Mucosa of stomach (tissue), 1 donor: Measurements from ENCODE around the gene NKAP.
"Not testable (repeated sequence)": the region's sequence is repeated elsewhere in the genome, so short reads cannot be mapped to it uniquely, and the experiment has no call there.

Experiments
- H3K27me3 ChIP-seq: one replicate; pipeline ENCODE4 v1.7.0; 2013; ENCODE audit warnings: mild to moderate bottlenecking, low read length; ENCODE audit not compliant: control insufficient read depth, insufficient read depth
- H3K36me3 ChIP-seq: one replicate; pipeline ENCODE4 v1.7.0; 2013; ENCODE audit warnings: low read length; ENCODE audit not compliant: control insufficient read depth, insufficient read depth
- H3K4me1 ChIP-seq: one replicate; pipeline ENCODE4 v1.7.0; 2013; ENCODE audit warnings: mild to moderate bottlenecking, low read length; ENCODE audit not compliant: control insufficient read depth, insufficient read depth
- H3K4me3 ChIP-seq: one replicate; pipeline ENCODE4 v1.7.0; 2013; ENCODE audit warnings: low read length
- H3K9ac ChIP-seq: one replicate; pipeline ENCODE4 v1.7.0; 2013; ENCODE audit warnings: mild to moderate bottlenecking, low read length, moderate library complexity
- H3K9me3 ChIP-seq: one replicate; pipeline ENCODE4 v1.7.0; 2013; ENCODE audit warnings: mild to moderate bottlenecking, low read length, moderate library complexity; ENCODE audit not compliant: control insufficient read depth
- donor health status: Pancreatic carcinoma.

NKAP gene

GRCh38 chrX:119943185-119943988 lies at the start of gene NKAP:
Gene NKAP, minus strand, starts transcription at chrX:119943751. Its CDS starts 146 bp downstream, at chrX:119943605.
- Histone ChIP-seq H3K9me3 (no peaks in the 10 kb centered on the region), H3K27me3 (no peaks in the 10 kb centered on the region), H3K36me3 (no peaks in the 10 kb centered on the region), H3K4me1 (peaks cover 5% of the 10 kb centered on the region), H3K4me3 (peak within 1 kb of the TSS; percentile 63), H3K9ac (peak within 1 kb of the TSS; percentile 80)

GRCh38 chrX:119991005-119991787 lies 47.6 kb upstream of the NKAP start:
- H3K4me1 ChIP-seq: no peaks in the 10 kb centered on the region
- no peak overlapping the region for H3K4me3 ChIP-seq
- H3K9ac ChIP-seq: no peak overlapping the region
- H3K9me3 ChIP-seq: no peaks in the 10 kb centered on the region
- no peaks in the 10 kb centered on the region for H3K36me3 ChIP-seq
- peaks cover 65% of the 10 kb centered on the region for H3K27me3 ChIP-seq

- no peaks in the 10 kb centered on the region for H3K4me1 ChIP-seq
- H3K36me3 ChIP-seq: no peaks in the 10 kb centered on the region
- no peaks in the 10 kb centered on the region for H3K9me3 ChIP-seq
- no peak overlapping the region for H3K9ac ChIP-seq
- H3K4me3 ChIP-seq: no peak overlapping the region
- peaks cover 59% of the 10 kb centered on the region for H3K27me3 ChIP-seq
Measured at GRCh38 chrX:119990556-119991004, 47.0 kb upstream of the NKAP start.

- Histone ChIP-seq H3K9ac (no peak overlapping the region), H3K4me3 (no peak overlapping the region), H3K9me3 (no peaks in the 10 kb centered on the region), H3K4me1 (no peaks in the 10 kb centered on the region), H3K36me3 (no peaks in the 10 kb centered on the region), H3K27me3 (peaks cover 58% of the 10 kb centered on the region)
Measured at GRCh38 chrX:119989905-119990555, 46.5 kb upstream of the NKAP start.

GRCh38 chrX:119986203-119986602 lies 42.7 kb upstream of the NKAP start:
- Histone ChIP-seq H3K4me3 (no peak overlapping the region), H3K27me3 (peaks cover 28% of the 10 kb centered on the region), H3K9me3 (no peaks in the 10 kb centered on the region), H3K4me1 (no peaks in the 10 kb centered on the region), H3K36me3 (no peaks in the 10 kb centered on the region), H3K9ac (no peak overlapping the region)

GRCh38 chrX:119984652-119985051 lies 41.1 kb upstream of the NKAP start:
- H3K9me3 ChIP-seq: no peaks in the 10 kb centered on the region
- H3K4me3 ChIP-seq: no peak overlapping the region
- H3K4me1 ChIP-seq: no peaks in the 10 kb centered on the region
- H3K27me3 ChIP-seq: peaks cover 12% of the 10 kb centered on the region
- H3K9ac ChIP-seq: no peak overlapping the region
- H3K36me3 ChIP-seq: no peaks in the 10 kb centered on the region

- Histone ChIP-seq H3K4me3 (no peak overlapping the region), H3K9me3 (no peaks in the 10 kb centered on the region), H3K36me3 (no peaks in the 10 kb centered on the region), H3K9ac (no peak overlapping the region), H3K27me3 (peaks cover 4% of the 10 kb centered on the region), H3K4me1 (no peaks in the 10 kb centered on the region)
Measured at GRCh38 chrX:119983494-119983893, 39.9 kb upstream of the NKAP start.

- no peak overlapping the region for H3K4me3 ChIP-seq
- H3K9me3 ChIP-seq: no peaks in the 10 kb centered on the region
- H3K9ac ChIP-seq: no peak overlapping the region
- H3K4me1 ChIP-seq: no peaks in the 10 kb centered on the region
- no peaks in the 10 kb centered on the region for H3K27me3 ChIP-seq
- H3K36me3 ChIP-seq: no peaks in the 10 kb centered on the region
Measured at GRCh38 chrX:119982145-119982544, 38.6 kb upstream of the NKAP start.

GRCh38 chrX:119981286-119982070 lies 37.9 kb upstream of the NKAP start:
- H3K9ac ChIP-seq: no peak overlapping the region
- H3K4me3 ChIP-seq: no peak overlapping the region
- H3K9me3 ChIP-seq: no peaks in the 10 kb centered on the region
- no peaks in the 10 kb centered on the region for H3K4me1 ChIP-seq
- no peaks in the 10 kb centered on the region for H3K36me3 ChIP-seq
- no peaks in the 10 kb centered on the region for H3K27me3 ChIP-seq

GRCh38 chrX:119977172-119977571 lies 33.6 kb upstream of the NKAP start:
- not testable (repeated sequence) for H3K9me3 ChIP-seq, H3K4me1 ChIP-seq, H3K36me3 ChIP-seq, H3K9ac ChIP-seq, H3K4me3 ChIP-seq, H3K27me3 ChIP-seq

- H3K9ac ChIP-seq: no peak overlapping the region
- no peak overlapping the region for H3K4me3 ChIP-seq
- H3K4me1 ChIP-seq: no peaks in the 10 kb centered on the region
- H3K27me3 ChIP-seq: no peaks in the 10 kb centered on the region
- H3K36me3 ChIP-seq: no peaks in the 10 kb centered on the region
- H3K9me3 ChIP-seq: no peaks in the 10 kb centered on the region
Measured at GRCh38 chrX:119971184-119971583, 27.6 kb upstream of the NKAP start.
